Measurements from ENCODE around the gene CPSF4L.

DNA sequence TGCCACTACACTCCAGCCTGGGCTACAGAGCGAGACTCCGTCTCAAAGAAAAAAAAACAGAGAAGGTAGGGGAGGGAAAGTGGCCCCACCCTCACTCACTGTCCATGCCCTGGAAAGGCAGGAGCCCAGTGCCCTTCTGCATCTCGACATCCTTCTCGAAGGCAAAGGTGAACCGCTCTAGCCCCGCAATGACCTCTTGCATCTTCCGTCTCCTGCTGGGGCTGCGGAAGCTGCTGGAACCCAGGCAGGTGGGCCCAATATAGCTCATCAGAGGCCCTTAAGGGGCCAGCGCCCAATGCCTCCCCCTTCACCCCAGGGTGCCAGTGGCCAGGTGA lies at the start of gene CPSF4L:
- TF ChIP-seq CTCF (IDR thresholded peaks at IDR 0.05; ENCODE audit: insufficient read depth, low read length) (no peak), REST (IDR thresholded peaks at IDR 0.05; ENCODE audit: insufficient replicate concordance, low read depth) (no peak), POLR2AphosphoS5 (IDR thresholded peaks at IDR 0.05; ENCODE audit: low read depth) (no peak), SPI1 (IDR thresholded peaks at IDR 0.05; ENCODE audit: borderline replicate concordance, low read depth) (no peak)

All from HL-60 (cell line).